SJSA1 (cell line): ENCODE measurements around the gene CCNC. TPM values are rescaled to one million over a fixed set of nuclear protein-coding genes. Genes with fewer than 3 reads are reported as not detected.
"Not testable (repeated sequence)": the region's sequence is repeated elsewhere in the genome, so short reads cannot be mapped to it uniquely, and the experiment has no call there.

Experiments used
- DNase-seq, 2 experiments: peaks; one replicate each; pipeline ENCODE4 v3.0.0-alpha.2; 2015 to 2020; ENCODE audit warnings: low spot score in 2 of 2, low read depth in 1 of 2
- H3K27ac ChIP-seq: fragments of 250-450 bp; sonication (Bioruptor Pico); 2 replicates; pipeline ENCODE4 v1.5.1; 2020; ENCODE audit warnings: mild to moderate bottlenecking, moderate library complexity
- H3K27me3 ChIP-seq: fragments of 250-450 bp; sonication (Bioruptor Pico); replicated peaks from 2 replicates; pipeline ENCODE4 v1.5.1; 2020; ENCODE audit warnings: mild to moderate bottlenecking, moderate library complexity
- H3K36me3 ChIP-seq: fragments of 250-450 bp; sonication (Bioruptor Pico); 2 replicates; pipeline ENCODE4 v1.5.1; 2020; ENCODE audit warnings: mild to moderate bottlenecking
- H3K4me1 ChIP-seq: fragments of 250-450 bp; sonication (Bioruptor Pico); replicated peaks from 2 replicates; pipeline ENCODE4 v1.6.1; 2021; ENCODE audit warnings: mild to moderate bottlenecking
- H3K4me3 ChIP-seq: fragments of 250-450 bp; sonication (Bioruptor Pico); 2 replicates; pipeline ENCODE4 v1.5.1; 2020; ENCODE audit warnings: mild to moderate bottlenecking
- H3K9me3 ChIP-seq: fragments of 250-450 bp; sonication (Bioruptor Pico); replicated peaks from 2 replicates; pipeline ENCODE4 v1.5.1; 2020; ENCODE audit warnings: mild to moderate bottlenecking
- total RNA-seq: library from RNA; depleted of rRNA; stranded (reverse); fragments of >200 nt; shearing (Covaris generic); gene quantifications from 2 replicates; pipeline ENCODE4 v1.2.3, GENCODE V29; 2014

CCNC gene
- total RNA-seq, 1 experiment from 2014 or later: 120 TPM

- Histone ChIP-seq H3K4me3 (no peak within 1 kb of the TSS), H3K9me3 (no peaks in the 10 kb centered on the region), H3K4me1 (peaks cover 6% of the 10 kb centered on the region), H3K36me3 (no peaks in the 10 kb centered on the region), H3K27ac (no peak within 1 kb of the TSS), H3K27me3 (peaks cover 100% of the 10 kb centered on the region)
- DNase-seq: no peak
Observed at GRCh38 chr6:99606656-99607415, 38.4 kb upstream of the CCNC start, which contains the start of gene PRDM13. Gene PRDM13, plus strand, starts transcription at chr6:99606833. Its CDS starts 202 bp downstream, at chr6:99607035.

- no peak for DNase-seq
- H3K4me3 ChIP-seq: no peak overlapping the region
- no peaks in the 10 kb centered on the region for H3K9me3 ChIP-seq
- H3K36me3 ChIP-seq: no peaks in the 10 kb centered on the region
- H3K27ac ChIP-seq: no peak overlapping the region
- peaks cover 6% of the 10 kb centered on the region for H3K4me1 ChIP-seq
- H3K27me3 ChIP-seq: peaks cover 100% of the 10 kb centered on the region
Observed at GRCh38 chr6:99605911-99606655, 37.6 kb upstream of the CCNC start.

GRCh38 chr6:99605074-99605734, 36.7 kb upstream of the CCNC start:
- Histone ChIP-seq H3K4me1 (peaks cover 6% of the 10 kb centered on the region), H3K27ac (no peak overlapping the region), H3K9me3 (no peaks in the 10 kb centered on the region), H3K36me3 (no peaks in the 10 kb centered on the region), H3K4me3 (no peak overlapping the region), H3K27me3 (peaks cover 100% of the 10 kb centered on the region)
- DNase-seq: no peak

- Histone ChIP-seq H3K36me3 (no peaks in the 10 kb centered on the region), H3K27ac (no peak overlapping the region), H3K27me3 (peaks cover 100% of the 10 kb centered on the region), H3K4me3 (no peak overlapping the region), H3K9me3 (no peaks in the 10 kb centered on the region), H3K4me1 (peaks cover 6% of the 10 kb centered on the region)
- DNase-seq: no peak
Observed at GRCh38 chr6:99604166-99605073, 36.0 kb upstream of the CCNC start.

GRCh38 chr6:99603421-99604165, 35.1 kb upstream of the CCNC start:
- Histone ChIP-seq H3K4me3 (no peak overlapping the region), H3K4me1 (peaks cover 6% of the 10 kb centered on the region)

GRCh38 chr6:99602520-99603420, 34.3 kb upstream of the CCNC start:
- Histone ChIP-seq H3K27ac (no peak overlapping the region), H3K4me3 (no peak overlapping the region), H3K4me1 (peaks cover 6% of the 10 kb centered on the region), H3K27me3 (peaks cover 97% of the 10 kb centered on the region), H3K9me3 (no peaks in the 10 kb centered on the region), H3K36me3 (no peaks in the 10 kb centered on the region)
- no peak for DNase-seq

More at GRCh38 chr6:99603421-99604165, 35.1 kb upstream of the CCNC start:
- Histone ChIP-seq H3K36me3 (no peaks in the 10 kb centered on the region), H3K27me3 (peaks cover 98% of the 10 kb centered on the region), H3K27ac (no peak overlapping the region), H3K9me3 (no peaks in the 10 kb centered on the region)
- DNase-seq: no peak

GRCh38 chr6:99594696-99595095, 26.2 kb upstream of the CCNC start:
- not testable (repeated sequence) for H3K36me3 ChIP-seq, H3K4me1 ChIP-seq, H3K4me3 ChIP-seq, DNase-seq, H3K9me3 ChIP-seq, H3K27ac ChIP-seq
- peaks cover 79% of the 10 kb centered on the region for H3K27me3 ChIP-seq

- Histone ChIP-seq H3K36me3 (no peaks in the 10 kb centered on the region), H3K27ac (no peak overlapping the region), H3K4me3 (no peak overlapping the region), H3K27me3 (peaks cover 81% of the 10 kb centered on the region), H3K4me1 (peaks cover 6% of the 10 kb centered on the region; the same call in 1 of the 2 replicates), H3K9me3 (no peaks in the 10 kb centered on the region)
- DNase-seq: no peak
Observed at GRCh38 chr6:99592900-99593299, 24.4 kb upstream of the CCNC start.

- no peak for DNase-seq
- Histone ChIP-seq H3K4me3 (no peak overlapping the region), H3K4me1 (peaks cover 6% of the 10 kb centered on the region; the same call in 1 of the 2 replicates), H3K36me3 (no peaks in the 10 kb centered on the region), H3K27me3 (peaks cover 76% of the 10 kb centered on the region), H3K27ac (no peak overlapping the region), H3K9me3 (no peaks in the 10 kb centered on the region)
Observed at GRCh38 chr6:99591673-99592364, 23.4 kb upstream of the CCNC start.

GRCh38 chr6:99590728-99591672, 22.5 kb upstream of the CCNC start:
- Histone ChIP-seq H3K9me3 (no peaks in the 10 kb centered on the region), H3K4me3 (no peak overlapping the region), H3K36me3 (no peaks in the 10 kb centered on the region), H3K27me3 (peaks cover 75% of the 10 kb centered on the region), H3K27ac (no peak overlapping the region), H3K4me1 (peaks cover 6% of the 10 kb centered on the region; the same call in 1 of the 2 replicates)
- DNase-seq: no peak
